ENCODE measurements around the gene KCTD19.
"Not testable (repeated sequence)": the region's sequence is repeated elsewhere in the genome, so short reads cannot be mapped to it uniquely, and the experiment has no call there.

KCTD19 gene

GRCh38 chr16:67326472-67327309 lies at the start of gene KCTD19, which contains the start of gene LRRC36:
Gene KCTD19, minus strand, starts transcription at chr16:67326741. Its CDS starts 34 bp downstream, at chr16:67326707.
Gene LRRC36, plus strand, starts transcription at chr16:67326815. Its CDS starts 48 bp downstream, at chr16:67326863.
- DNase-seq: peak; percentile 67

- not testable (repeated sequence) for DNase-seq
These were observed 49.5 kb upstream of the KCTD19 start for GRCh38 chr16:67376012-67376411.

GRCh38 chr16:67372664-67373063 lies 46.1 kb upstream of the KCTD19 start:
- no peak for DNase-seq

GRCh38 chr16:67370661-67371060 lies 44.1 kb upstream of the KCTD19 start:
- DNase-seq: no peak

GRCh38 chr16:67364600-67365235 lies 38.2 kb upstream of the KCTD19 start:
- DNase-seq: no peak

- DNase-seq: no peak
These were observed 34.5 kb upstream of the KCTD19 start for GRCh38 chr16:67361038-67361437.

- DNase-seq: not testable (repeated sequence)
These were observed 33.2 kb upstream of the KCTD19 start for GRCh38 chr16:67359540-67360269.

GRCh38 chr16:67357561-67357960 lies 31.0 kb upstream of the KCTD19 start:
- no peak for DNase-seq

GRCh38 chr16:67356396-67356795 lies 29.9 kb upstream of the KCTD19 start:
- no peak for DNase-seq

- DNase-seq: not testable (repeated sequence)
These were observed 25.9 kb upstream of the KCTD19 start for GRCh38 chr16:67352463-67352862.

- no peak for DNase-seq
These were observed 23.8 kb upstream of the KCTD19 start for GRCh38 chr16:67350324-67350723.

GRCh38 chr16:67349172-67349571 lies 22.6 kb upstream of the KCTD19 start:
- no peak for DNase-seq

- DNase-seq: no peak
These were observed 19.8 kb upstream of the KCTD19 start for GRCh38 chr16:67346341-67346740.

- no peak for DNase-seq
These were observed 18.9 kb upstream of the KCTD19 start for GRCh38 chr16:67345401-67345800.

GRCh38 chr16:67342616-67343015 lies 16.1 kb upstream of the KCTD19 start:
- DNase-seq: no peak

GRCh38 chr16:67341250-67341649 lies 14.7 kb upstream of the KCTD19 start:
- DNase-seq: no peak

- no peak for DNase-seq
These were observed 12.9 kb upstream of the KCTD19 start for GRCh38 chr16:67339453-67339852.

GRCh38 chr16:67336648-67337047 lies 10.1 kb upstream of the KCTD19 start:
- no peak for DNase-seq

GRCh38 chr16:67336116-67336515 lies 9.6 kb upstream of the KCTD19 start:
- no peak for DNase-seq

GRCh38 chr16:67333315-67333714 lies 6.8 kb upstream of the KCTD19 start:
- DNase-seq: no peak

- DNase-seq: no peak
These were observed 3.4 kb upstream of the KCTD19 start for GRCh38 chr16:67329901-67330300.

GRCh38 chr16:67327743-67328142 lies 1.2 kb upstream of the KCTD19 start:
- DNase-seq: no peak

- no peak for DNase-seq
These were observed 448 bp downstream of the KCTD19 start for GRCh38 chr16:67326115-67326471.

- DNase-seq: no peak
These were observed 8.7 kb downstream of the KCTD19 start for GRCh38 chr16:67317853-67318252.

Data from left hindlimb (tissue), 1 donor.